GM21367 (cell line): ENCODE data around the gene ELP2.
"Not testable (repeated sequence)": the region's sequence is repeated elsewhere in the genome, so short reads cannot be mapped to it uniquely, and the experiment has no call there.

ENCODE experiments used
- ATAC-seq: cut with Tn5 transposase; IDR thresholded peaks from one replicate; pipeline ENCODE4 v1.9.1; 2021; ENCODE audit not compliant: unreplicated experiment

ELP2 gene

GRCh38 chr18:36155851-36156757 is 26.4 kb downstream of the ELP2 start:
- no peak for ATAC-seq

- ATAC-seq = no peak
These were observed 27.7 kb downstream of the ELP2 start for GRCh38 chr18:36157441-36157840.

GRCh38 chr18:36158266-36158867 is 28.7 kb downstream of the ELP2 start:
- ATAC-seq = no peak

- ATAC-seq = no peak
These were observed 31.3 kb downstream of the ELP2 start for GRCh38 chr18:36160959-36161371.

- ATAC-seq = no peak
These were observed 33.3 kb downstream of the ELP2 start for GRCh38 chr18:36162981-36163380.

- no peak for ATAC-seq
These were observed 38.1 kb downstream of the ELP2 start for GRCh38 chr18:36167692-36168218.

GRCh38 chr18:36168296-36168695 is 38.6 kb downstream of the ELP2 start:
- ATAC-seq = not testable (repeated sequence)

GRCh38 chr18:36169938-36170337 is 40.2 kb downstream of the ELP2 start:
- ATAC-seq = no peak

- ATAC-seq = no peak
These were observed 45.8 kb downstream of the ELP2 start for GRCh38 chr18:36175481-36175880.

GRCh38 chr18:36176177-36176584 is 46.5 kb downstream of the ELP2 start:
- ATAC-seq = no peak

GRCh38 chr18:36176711-36177110 is 47.0 kb downstream of the ELP2 start:
- ATAC-seq = no peak

GRCh38 chr18:36177913-36178312 is 48.2 kb downstream of the ELP2 start:
- ATAC-seq = no peak

GRCh38 chr18:36179562-36180355 is 50.1 kb downstream of the ELP2 start:
- no peak for ATAC-seq

- ATAC-seq = no peak
These were observed 51.7 kb downstream of the ELP2 start for GRCh38 chr18:36181441-36181840.

GRCh38 chr18:36181898-36182506 is 52.3 kb downstream of the ELP2 start:
- no peak for ATAC-seq

GRCh38 chr18:36183033-36183432 is 53.3 kb downstream of the ELP2 start:
- no peak for ATAC-seq

GRCh38 chr18:36183987-36184386 is 54.3 kb downstream of the ELP2 start:
- ATAC-seq = no peak

- ATAC-seq = no peak
These were observed 55.5 kb downstream of the ELP2 start for GRCh38 chr18:36185157-36185556.

GRCh38 chr18:36185901-36186460 is 56.3 kb downstream of the ELP2 start:
- no peak for ATAC-seq

- no peak for ATAC-seq
These were observed 56.9 kb downstream of the ELP2 start for GRCh38 chr18:36186461-36187192.
